Measurements from ENCODE around the gene PLAAT4.

The PLAAT4 gene

DNA sequence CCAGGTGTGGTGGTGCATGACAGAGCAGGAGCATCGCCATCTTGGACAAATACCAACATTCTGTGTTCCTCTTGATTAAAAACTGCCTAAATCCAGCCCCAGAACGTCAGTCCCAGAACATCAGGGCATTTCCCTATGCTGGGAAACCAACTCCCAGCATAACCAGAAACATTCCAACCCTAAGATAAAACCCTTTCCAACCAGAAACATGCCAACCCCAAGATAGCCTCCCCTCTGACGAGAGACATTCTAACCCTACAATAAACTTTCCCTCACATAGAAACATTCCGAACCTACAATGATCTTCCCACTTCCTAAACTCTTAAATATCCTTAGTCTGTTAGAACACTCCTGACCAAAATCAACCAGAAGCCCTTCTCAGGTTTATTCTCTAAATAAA is 11.6 kb downstream of the PLAAT4 start:
- no peak for TF ChIP-seq RAD21 (IDR thresholded peaks at IDR 0.05; ENCODE audit: low read depth)
- no peak for TF ChIP-seq USF1 (IDR thresholded peaks at IDR 0.05)
- TF ChIP-seq CEBPB (IDR thresholded peaks at IDR 0.05): no peak

DNA sequence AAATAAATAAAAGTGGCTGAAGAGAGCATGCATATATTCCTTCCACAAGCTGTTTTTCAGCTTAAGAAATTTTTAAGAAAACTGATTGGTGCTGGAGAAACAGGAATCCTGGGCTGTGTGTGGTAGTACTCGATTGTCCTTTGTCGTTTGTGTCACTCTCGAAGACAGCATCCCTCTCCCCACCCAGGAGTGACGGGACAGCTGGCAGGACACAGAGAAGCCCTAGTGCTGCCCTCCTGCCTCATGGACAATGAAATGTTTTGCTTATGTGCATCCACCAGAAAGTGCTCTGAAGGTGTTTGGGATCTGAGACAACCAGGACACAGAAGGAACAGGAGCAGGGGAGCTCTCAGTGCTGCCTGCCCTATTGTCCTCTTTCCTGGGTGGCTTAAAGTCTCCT is 12.8 kb downstream of the PLAAT4 start:
- TF ChIP-seq YY1 (IDR thresholded peaks at IDR 0.05; ENCODE audit: low read depth) (no peak), CREB1 (IDR thresholded peaks at IDR 0.05; ENCODE audit: low read depth) (no peak), ZBTB7A (IDR thresholded peaks at IDR 0.05; ENCODE audit: low read depth) (no peak), TAF1 (IDR thresholded peaks at IDR 0.05; ENCODE audit: low read depth) (no peak), FOXM1 (IDR thresholded peaks at IDR 0.05; ENCODE audit: borderline replicate concordance, low read depth) (no peak), NFIC (IDR thresholded peaks at IDR 0.05) (no peak), TCF12 (IDR thresholded peaks at IDR 0.05; ENCODE audit: low read depth) (no peak), EGR1 (IDR thresholded peaks at IDR 0.05) (no peak), USF1 (IDR thresholded peaks at IDR 0.05) (no peak), EP300 (IDR thresholded peaks at IDR 0.05; ENCODE audit: borderline replicate concordance) (no peak), TEAD4 (IDR thresholded peaks at IDR 0.05) (no peak), MAX (IDR thresholded peaks at IDR 0.05) (no peak), CEBPB (IDR thresholded peaks at IDR 0.05) (no peak), RAD21 (IDR thresholded peaks at IDR 0.05; ENCODE audit: low read depth) (no peak)
- TF ChIP-seq, protein P1, sequence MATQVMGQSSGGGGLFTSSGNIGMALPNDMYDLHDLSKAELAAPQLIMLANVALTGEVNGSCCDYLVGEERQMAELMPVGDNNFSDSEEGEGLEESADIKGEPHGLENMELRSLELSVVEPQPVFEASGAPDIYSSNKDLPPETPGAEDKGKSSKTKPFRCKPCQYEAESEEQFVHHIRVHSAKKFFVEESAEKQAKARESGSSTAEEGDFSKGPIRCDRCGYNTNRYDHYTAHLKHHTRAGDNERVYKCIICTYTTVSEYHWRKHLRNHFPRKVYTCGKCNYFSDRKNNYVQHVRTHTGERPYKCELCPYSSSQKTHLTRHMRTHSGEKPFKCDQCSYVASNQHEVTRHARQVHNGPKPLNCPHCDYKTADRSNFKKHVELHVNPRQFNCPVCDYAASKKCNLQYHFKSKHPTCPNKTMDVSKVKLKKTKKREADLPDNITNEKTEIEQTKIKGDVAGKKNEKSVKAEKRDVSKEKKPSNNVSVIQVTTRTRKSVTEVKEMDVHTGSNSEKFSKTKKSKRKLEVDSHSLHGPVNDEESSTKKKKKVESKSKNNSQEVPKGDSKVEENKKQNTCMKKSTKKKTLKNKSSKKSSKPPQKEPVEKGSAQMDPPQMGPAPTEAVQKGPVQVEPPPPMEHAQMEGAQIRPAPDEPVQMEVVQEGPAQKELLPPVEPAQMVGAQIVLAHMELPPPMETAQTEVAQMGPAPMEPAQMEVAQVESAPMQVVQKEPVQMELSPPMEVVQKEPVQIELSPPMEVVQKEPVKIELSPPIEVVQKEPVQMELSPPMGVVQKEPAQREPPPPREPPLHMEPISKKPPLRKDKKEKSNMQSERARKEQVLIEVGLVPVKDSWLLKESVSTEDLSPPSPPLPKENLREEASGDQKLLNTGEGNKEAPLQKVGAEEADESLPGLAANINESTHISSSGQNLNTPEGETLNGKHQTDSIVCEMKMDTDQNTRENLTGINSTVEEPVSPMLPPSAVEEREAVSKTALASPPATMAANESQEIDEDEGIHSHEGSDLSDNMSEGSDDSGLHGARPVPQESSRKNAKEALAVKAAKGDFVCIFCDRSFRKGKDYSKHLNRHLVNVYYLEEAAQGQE (IDR thresholded peaks at IDR 0.05; ENCODE audit: low read depth): no peak

- TF ChIP-seq ZBTB7A (IDR thresholded peaks at IDR 0.05; ENCODE audit: low read depth): no peak
- TF ChIP-seq TCF12 (IDR thresholded peaks at IDR 0.05; ENCODE audit: low read depth): no peak
- no peak for TF ChIP-seq USF1 (IDR thresholded peaks at IDR 0.05)
- TF ChIP-seq, protein P1 (IDR thresholded peaks at IDR 0.05; ENCODE audit: low read depth): no peak
- no peak for TF ChIP-seq MAX (IDR thresholded peaks at IDR 0.05)
- TF ChIP-seq RAD21 (IDR thresholded peaks at IDR 0.05; ENCODE audit: low read depth): no peak
- TF ChIP-seq TEAD4 (IDR thresholded peaks at IDR 0.05): no peak
- TF ChIP-seq TAF1 (IDR thresholded peaks at IDR 0.05; ENCODE audit: low read depth): no peak
- no peak for TF ChIP-seq NFIC (IDR thresholded peaks at IDR 0.05)
- TF ChIP-seq EGR1 (IDR thresholded peaks at IDR 0.05): no peak
- TF ChIP-seq CREB1 (IDR thresholded peaks at IDR 0.05; ENCODE audit: low read depth): no peak
- no peak for TF ChIP-seq YY1 (IDR thresholded peaks at IDR 0.05; ENCODE audit: low read depth)
- no peak for TF ChIP-seq FOXM1 (IDR thresholded peaks at IDR 0.05; ENCODE audit: borderline replicate concordance, low read depth)
Observed at GRCh38 chr11:63551091-63551888, 14.7 kb downstream of the PLAAT4 start.

- TF ChIP-seq CREB1 (IDR thresholded peaks at IDR 0.05; ENCODE audit: low read depth) (no peak), YY1 (IDR thresholded peaks at IDR 0.05; ENCODE audit: low read depth) (no peak), NFIC (IDR thresholded peaks at IDR 0.05) (no peak), FOXM1 (IDR thresholded peaks at IDR 0.05; ENCODE audit: borderline replicate concordance, low read depth) (no peak), TEAD4 (IDR thresholded peaks at IDR 0.05) (no peak), USF1 (IDR thresholded peaks at IDR 0.05) (no peak), CEBPB (IDR thresholded peaks at IDR 0.05) (no peak), TAF1 (IDR thresholded peaks at IDR 0.05; ENCODE audit: low read depth) (no peak), EP300 (IDR thresholded peaks at IDR 0.05; ENCODE audit: borderline replicate concordance) (no peak), MAX (IDR thresholded peaks at IDR 0.05) (no peak), ZBTB7A (IDR thresholded peaks at IDR 0.05; ENCODE audit: low read depth) (no peak), RAD21 (IDR thresholded peaks at IDR 0.05; ENCODE audit: low read depth) (no peak), EGR1 (IDR thresholded peaks at IDR 0.05) (no peak), TCF12 (IDR thresholded peaks at IDR 0.05; ENCODE audit: low read depth) (no peak)
- TF ChIP-seq, protein P1 (IDR thresholded peaks at IDR 0.05; ENCODE audit: low read depth): no peak
Observed at GRCh38 chr11:63551889-63552266, 15.3 kb downstream of the PLAAT4 start.

Measured in Ishikawa (cell line).